ENCODE results near the gene PRSS38.
"Not testable (repeated sequence)": the region's sequence is repeated elsewhere in the genome, so short reads cannot be mapped to it uniquely, and the experiment has no call there.

The PRSS38 gene

DNA sequence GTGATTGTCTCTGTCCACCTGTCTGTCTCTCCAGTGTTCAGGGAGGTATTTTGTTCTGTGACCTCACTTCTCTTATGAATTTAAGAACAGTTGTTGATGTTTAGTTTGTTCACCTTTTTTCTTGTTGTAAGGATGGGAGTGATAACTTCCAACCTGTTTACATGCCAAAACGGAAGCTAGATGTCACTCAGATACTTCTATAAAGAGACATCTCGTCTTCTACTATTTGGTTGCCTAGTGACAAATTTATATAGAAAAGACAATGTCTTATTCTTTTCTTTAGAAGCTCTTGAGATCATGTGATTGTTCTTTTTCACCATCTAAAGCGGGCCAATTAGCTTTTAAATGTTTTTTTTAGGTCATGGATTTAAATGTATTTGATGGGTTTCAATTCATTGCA, 33.8 kb downstream of the PRSS38 start:
- no peaks in the 10 kb centered on the region for H3K36me3 ChIP-seq (ENCODE audit: control insufficient read depth in 1 of 2, insufficient read depth in 2 of 2, low read length in 2 of 2)
- H3K27me3 ChIP-seq (ENCODE audit: low read depth, low read length): no peaks in the 10 kb centered on the region
- no peaks in the 10 kb centered on the region for H3K9me3 ChIP-seq (ENCODE audit: control insufficient read depth in 1 of 2, low read length in 2 of 2)
- H3K4me3 ChIP-seq (ENCODE audit: low read depth in 1 of 2, low read length in 2 of 2): no peak overlapping the region
- H3K27ac ChIP-seq (ENCODE audit: low read length): no peak overlapping the region
- H3K4me1 ChIP-seq (ENCODE audit: control insufficient read depth in 1 of 2, insufficient read depth in 2 of 2, low read length in 2 of 2): no peaks in the 10 kb centered on the region

GRCh38 chr1:227854189-227854588, 38.7 kb downstream of the PRSS38 start:
- no peaks in the 10 kb centered on the region for H3K27me3 ChIP-seq (ENCODE audit: low read depth, low read length)
- no peaks in the 10 kb centered on the region for H3K9me3 ChIP-seq (ENCODE audit: control insufficient read depth in 1 of 2, low read length in 2 of 2)
- no peaks in the 10 kb centered on the region for H3K4me1 ChIP-seq (ENCODE audit: control insufficient read depth in 1 of 2, insufficient read depth in 2 of 2, low read length in 2 of 2)
- H3K4me3 ChIP-seq (ENCODE audit: low read depth in 1 of 2, low read length in 2 of 2): no peak overlapping the region
- no peak overlapping the region for H3K27ac ChIP-seq (ENCODE audit: low read length)
- H3K36me3 ChIP-seq (ENCODE audit: control insufficient read depth in 1 of 2, insufficient read depth in 2 of 2, low read length in 2 of 2): no peaks in the 10 kb centered on the region

GRCh38 chr1:227855687-227856086, 40.2 kb downstream of the PRSS38 start:
- Histone ChIP-seq H3K4me3 (ENCODE audit: low read depth in 1 of 2, low read length in 2 of 2) (no peak overlapping the region), H3K4me1 (ENCODE audit: control insufficient read depth in 1 of 2, insufficient read depth in 2 of 2, low read length in 2 of 2) (no peaks in the 10 kb centered on the region), H3K36me3 (ENCODE audit: control insufficient read depth in 1 of 2, insufficient read depth in 2 of 2, low read length in 2 of 2) (no peaks in the 10 kb centered on the region), H3K9me3 (ENCODE audit: control insufficient read depth in 1 of 2, low read length in 2 of 2) (no peaks in the 10 kb centered on the region), H3K27me3 (ENCODE audit: low read depth, low read length) (no peaks in the 10 kb centered on the region), H3K27ac (ENCODE audit: low read length) (no peak overlapping the region)

DNA sequence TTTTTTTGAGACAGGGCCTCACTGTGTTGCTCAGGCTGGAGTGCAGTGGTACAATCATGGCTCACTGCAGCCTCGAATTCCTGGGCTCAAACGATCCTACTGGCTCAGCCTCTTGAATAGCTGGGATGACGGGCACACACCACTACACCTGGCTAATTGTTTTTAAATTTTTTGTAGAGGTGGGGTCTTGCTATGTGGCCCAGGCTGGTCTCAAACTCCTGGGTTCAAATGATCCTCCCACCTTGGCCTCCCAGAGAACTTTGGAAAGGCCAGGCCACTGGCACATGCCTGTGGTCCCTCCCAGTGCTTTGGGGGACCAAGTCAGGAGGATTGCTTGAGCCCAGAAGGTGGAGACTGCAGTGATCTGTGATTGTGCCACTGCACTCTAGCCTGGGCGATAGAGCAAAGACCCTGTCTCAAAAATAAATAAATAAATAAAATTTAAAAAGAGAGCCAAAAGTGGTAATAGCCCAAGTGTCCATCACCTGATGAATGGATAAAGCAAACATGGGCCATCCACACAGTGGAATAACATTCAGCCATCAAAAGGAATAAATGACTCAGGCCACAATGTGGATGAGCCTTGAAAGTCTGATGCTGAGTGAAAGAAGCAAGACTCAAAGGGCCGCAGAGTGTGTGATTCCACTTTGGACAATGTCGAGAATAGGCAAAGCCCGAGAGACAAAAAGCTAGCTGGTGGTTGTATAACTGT, 40.8 kb downstream of the PRSS38 start:
- no peak overlapping the region for H3K4me3 ChIP-seq (ENCODE audit: low read depth in 1 of 2, low read length in 2 of 2)
- H3K4me1 ChIP-seq (ENCODE audit: control insufficient read depth in 1 of 2, insufficient read depth in 2 of 2, low read length in 2 of 2): no peaks in the 10 kb centered on the region
- H3K36me3 ChIP-seq (ENCODE audit: control insufficient read depth in 1 of 2, insufficient read depth in 2 of 2, low read length in 2 of 2): no peaks in the 10 kb centered on the region
- H3K27me3 ChIP-seq (ENCODE audit: low read depth, low read length): no peaks in the 10 kb centered on the region
- no peaks in the 10 kb centered on the region for H3K9me3 ChIP-seq (ENCODE audit: control insufficient read depth in 1 of 2, low read length in 2 of 2)
- no peak overlapping the region for H3K27ac ChIP-seq (ENCODE audit: low read length)

- no peaks in the 10 kb centered on the region for H3K27me3 ChIP-seq (ENCODE audit: low read depth, low read length)
- no peak overlapping the region for H3K4me3 ChIP-seq (ENCODE audit: low read depth in 1 of 2, low read length in 2 of 2)
- H3K9me3 ChIP-seq (ENCODE audit: control insufficient read depth in 1 of 2, low read length in 2 of 2): peaks cover 8 to 17% of the 10 kb centered on the region in 2 donors
- H3K36me3 ChIP-seq (ENCODE audit: control insufficient read depth in 1 of 2, insufficient read depth in 2 of 2, low read length in 2 of 2): no peaks in the 10 kb centered on the region
- H3K27ac ChIP-seq (ENCODE audit: low read length): no peak overlapping the region
- no peaks in the 10 kb centered on the region for H3K4me1 ChIP-seq (ENCODE audit: control insufficient read depth in 1 of 2, insufficient read depth in 2 of 2, low read length in 2 of 2)
These were observed 49.4 kb downstream of the PRSS38 start for GRCh38 chr1:227864882-227865281.

GRCh38 chr1:227869279-227869842, 53.9 kb downstream of the PRSS38 start:
- no peak overlapping the region for H3K27ac ChIP-seq (ENCODE audit: low read length)

DNA sequence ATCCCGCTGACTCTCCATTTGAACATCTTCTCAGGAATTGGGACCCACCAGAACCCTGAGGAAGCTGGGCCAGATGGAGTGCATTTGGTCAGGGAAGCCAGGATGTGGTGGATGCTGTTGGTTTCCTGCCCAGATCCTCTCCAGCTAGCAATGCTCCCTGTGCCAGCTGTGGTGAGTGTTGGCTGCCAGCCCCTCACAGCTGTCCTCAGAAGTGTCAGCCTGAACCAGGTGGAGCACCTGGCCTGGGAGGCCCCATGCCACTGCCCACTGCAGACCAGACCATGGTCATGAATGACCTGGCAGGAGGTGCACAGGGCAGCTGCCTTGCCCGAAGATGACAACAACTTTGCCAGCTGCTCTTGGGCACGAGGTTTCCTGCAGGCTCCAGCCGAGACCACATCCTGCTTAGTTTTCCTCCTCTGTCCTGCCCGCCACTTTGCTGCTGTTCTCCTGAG, 54.4 kb downstream of the PRSS38 start:
- Histone ChIP-seq H3K4me1 (ENCODE audit: control insufficient read depth in 1 of 2, insufficient read depth in 2 of 2, low read length in 2 of 2) (no peaks in the 10 kb centered on the region), H3K36me3 (ENCODE audit: control insufficient read depth in 1 of 2, insufficient read depth in 2 of 2, low read length in 2 of 2) (no peaks in the 10 kb centered on the region), H3K27me3 (ENCODE audit: low read depth, low read length) (no peaks in the 10 kb centered on the region), H3K4me3 (ENCODE audit: low read depth in 1 of 2, low read length in 2 of 2) (no peak overlapping the region), H3K9me3 (ENCODE audit: control insufficient read depth in 1 of 2, low read length in 2 of 2) (peaks cover 0 to 9% of the 10 kb centered on the region in 2 donors), H3K27ac (ENCODE audit: low read length) (no peak overlapping the region)

More at GRCh38 chr1:227869279-227869842, 53.9 kb downstream of the PRSS38 start:
- Histone ChIP-seq H3K9me3 (ENCODE audit: control insufficient read depth in 1 of 2, low read length in 2 of 2) (peaks cover 5 to 14% of the 10 kb centered on the region in 2 donors), H3K4me3 (ENCODE audit: low read depth in 1 of 2, low read length in 2 of 2) (no peak overlapping the region), H3K27me3 (ENCODE audit: low read depth, low read length) (no peaks in the 10 kb centered on the region), H3K36me3 (ENCODE audit: control insufficient read depth in 1 of 2, insufficient read depth in 2 of 2, low read length in 2 of 2) (no peaks in the 10 kb centered on the region), H3K4me1 (ENCODE audit: control insufficient read depth in 1 of 2, insufficient read depth in 2 of 2, low read length in 2 of 2) (no peaks in the 10 kb centered on the region)

- Histone ChIP-seq H3K27ac (ENCODE audit: low read length) (no peak overlapping the region), H3K27me3 (ENCODE audit: low read depth, low read length) (no peaks in the 10 kb centered on the region), H3K36me3 (ENCODE audit: control insufficient read depth in 1 of 2, insufficient read depth in 2 of 2, low read length in 2 of 2) (no peaks in the 10 kb centered on the region), H3K9me3 (ENCODE audit: control insufficient read depth in 1 of 2, low read length in 2 of 2) (peaks cover 0 to 4% of the 10 kb centered on the region in 2 donors), H3K4me3 (ENCODE audit: low read depth in 1 of 2, low read length in 2 of 2) (no peak overlapping the region), H3K4me1 (ENCODE audit: control insufficient read depth in 1 of 2, insufficient read depth in 2 of 2, low read length in 2 of 2) (no peaks in the 10 kb centered on the region)
These were observed 54.9 kb downstream of the PRSS38 start for GRCh38 chr1:227870366-227870765.

DNA sequence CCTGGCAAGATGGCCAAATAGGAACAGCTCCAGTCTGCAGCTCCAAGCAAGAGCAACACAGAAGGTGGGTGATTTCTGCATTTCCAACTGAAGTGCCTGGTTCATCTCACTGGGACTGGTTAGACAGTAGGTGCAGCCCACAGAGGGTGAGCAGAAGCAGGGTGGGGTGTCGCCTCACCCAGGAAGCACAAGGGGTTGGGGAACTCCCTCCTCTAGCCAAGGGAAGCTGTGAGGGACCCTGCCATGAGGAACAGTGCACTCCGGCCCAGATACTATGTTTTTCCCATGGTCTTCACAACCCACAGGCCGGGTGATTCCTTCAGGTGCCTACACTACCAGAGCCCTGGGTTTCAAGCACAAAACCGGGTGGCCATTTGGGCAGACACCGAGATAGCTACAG, 56.4 kb downstream of the PRSS38 start:
- H3K4me1 ChIP-seq (ENCODE audit: control insufficient read depth in 1 of 2, insufficient read depth in 2 of 2, low read length in 2 of 2); H3K36me3 ChIP-seq (ENCODE audit: control insufficient read depth in 1 of 2, insufficient read depth in 2 of 2, low read length in 2 of 2); H3K27ac ChIP-seq (ENCODE audit: low read length); H3K27me3 ChIP-seq (ENCODE audit: low read depth, low read length); H3K4me3 ChIP-seq (ENCODE audit: low read depth in 1 of 2, low read length in 2 of 2); H3K9me3 ChIP-seq (ENCODE audit: control insufficient read depth in 1 of 2, low read length in 2 of 2): not testable (repeated sequence)

GRCh38 chr1:227877810-227878209, 62.3 kb downstream of the PRSS38 start:
- H3K27me3 ChIP-seq (ENCODE audit: low read depth, low read length); H3K9me3 ChIP-seq (ENCODE audit: control insufficient read depth in 1 of 2, low read length in 2 of 2); H3K4me1 ChIP-seq (ENCODE audit: control insufficient read depth in 1 of 2, insufficient read depth in 2 of 2, low read length in 2 of 2); H3K36me3 ChIP-seq (ENCODE audit: control insufficient read depth in 1 of 2, insufficient read depth in 2 of 2, low read length in 2 of 2); H3K27ac ChIP-seq (ENCODE audit: low read length); H3K4me3 ChIP-seq (ENCODE audit: low read depth in 1 of 2, low read length in 2 of 2): not testable (repeated sequence)

- H3K27ac ChIP-seq (ENCODE audit: low read length): no peak overlapping the region
- no peak overlapping the region for H3K4me3 ChIP-seq (ENCODE audit: low read depth in 1 of 2, low read length in 2 of 2)
- H3K9me3 ChIP-seq (ENCODE audit: control insufficient read depth in 1 of 2, low read length in 2 of 2): no peaks in the 10 kb centered on the region
- peaks cover 3% of the 10 kb centered on the region in 2 donors for H3K4me1 ChIP-seq (ENCODE audit: control insufficient read depth in 1 of 2, insufficient read depth in 2 of 2, low read length in 2 of 2)
- no peaks in the 10 kb centered on the region for H3K27me3 ChIP-seq (ENCODE audit: low read depth, low read length)
- H3K36me3 ChIP-seq (ENCODE audit: control insufficient read depth in 1 of 2, insufficient read depth in 2 of 2, low read length in 2 of 2): no peaks in the 10 kb centered on the region
These were observed 65.0 kb downstream of the PRSS38 start for GRCh38 chr1:227880342-227880924.
